OCI-M2 (cell line): ENCODE measurements around the gene MFRP.

ENCODE experiments used
- DNase-seq: peaks from one replicate; lab custom pipeline; 2025; ENCODE audit not compliant: unreplicated experiment; lab: John Stamatoyannopoulos, UW

The MFRP gene

GRCh38 chr11:119338965-119339588 lies 7.4 kb downstream of the MFRP start:
- no peak for DNase-seq

GRCh38 chr11:119338318-119338890 lies 8.1 kb downstream of the MFRP start:
- peak; percentile 18 for DNase-seq

- DNase-seq: no peak
Observed at GRCh38 chr11:119337581-119338317, 8.8 kb downstream of the MFRP start.

GRCh38 chr11:119336744-119337469 lies 9.6 kb downstream of the MFRP start:
- no peak for DNase-seq

GRCh38 chr11:119335655-119336543 lies 10.6 kb downstream of the MFRP start:
- no peak for DNase-seq

- DNase-seq: no peak
Observed at GRCh38 chr11:119335091-119335654, 11.3 kb downstream of the MFRP start.

GRCh38 chr11:119334174-119334930 lies 12.2 kb downstream of the MFRP start, which contains the start of gene RNF26:
Gene RNF26 (plus strand): TSS chr11:119334527. CDS start chr11:119335123, 596 bp downstream.
- peak; percentile 84 for DNase-seq

- no peak for DNase-seq
Observed at GRCh38 chr11:119332111-119332765, 14.3 kb downstream of the MFRP start.

GRCh38 chr11:119330237-119330636 lies 16.3 kb downstream of the MFRP start:
- no peak for DNase-seq

- no peak for DNase-seq
Observed at GRCh38 chr11:119329320-119329719, 17.2 kb downstream of the MFRP start.

GRCh38 chr11:119324189-119324588 lies 22.3 kb downstream of the MFRP start:
- no peak for DNase-seq

- DNase-seq: no peak
Observed at GRCh38 chr11:119323532-119324033, 22.9 kb downstream of the MFRP start.

- DNase-seq: no peak
Observed at GRCh38 chr11:119322921-119323531, 23.5 kb downstream of the MFRP start.

- DNase-seq: no peak
Observed at GRCh38 chr11:119322360-119322739, 24.2 kb downstream of the MFRP start.

- no peak for DNase-seq
Observed at GRCh38 chr11:119320776-119321524, 25.6 kb downstream of the MFRP start.

GRCh38 chr11:119320240-119320775 lies 26.2 kb downstream of the MFRP start:
- DNase-seq: no peak

- DNase-seq: peak; percentile 61
Observed at GRCh38 chr11:119319700-119320239, 26.7 kb downstream of the MFRP start.
